Measurements from ENCODE around the gene SIPA1L3. TPM values are rescaled to one million over a fixed set of nuclear protein-coding genes. Genes with fewer than 3 reads are reported as not detected.

SIPA1L3 gene
- total RNA-seq, 1 donor from 2014 or later, result 27.1 TPM

- intact Hi-C loops (cut with DNase I), result loop anchor here (5.0 to 10.0 kb wide), 2 partner anchors 324 to 482 kb away; partner anchors contain the start of genes GGN and SPRED3
- H3K27ac ChIP-seq, result no peak overlapping the region
- no peak for DNase-seq (ENCODE audit: low spot score in 2 of 2)
- H3K9me3 ChIP-seq, result no peaks in the 10 kb centered on the region
- no peak overlapping the region for H3K4me3 ChIP-seq
- no peaks in the 10 kb centered on the region for H3K36me3 ChIP-seq
- peaks cover 0 to 4% of the 10 kb centered on the region in 2 donors for H3K4me1 ChIP-seq
- TF ChIP-seq CTCF (IDR thresholded peaks at IDR 0.05), result no peak
- no peaks in the 10 kb centered on the region for H3K27me3 ChIP-seq
Observed at GRCh38 chr19:37903096-37903495, 3.9 kb upstream of the SIPA1L3 start.

- peaks cover 0 to 4% of the 10 kb centered on the region in 2 donors for H3K4me1 ChIP-seq
- DNase-seq (ENCODE audit: low spot score in 2 of 2), result no peak
- H3K9me3 ChIP-seq, result no peaks in the 10 kb centered on the region
- H3K4me3 ChIP-seq, result peak within 1 kb of the TSS; percentile 68 to 99
- no peak for TF ChIP-seq CTCF (IDR thresholded peaks at IDR 0.05)
- intact Hi-C loops (cut with DNase I), result loop anchor here (10.0 kb wide), 1 partner anchor 479 kb away; the partner anchor contains the start of genes GGN and SPRED3
- no peaks in the 10 kb centered on the region for H3K27me3 ChIP-seq
- H3K36me3 ChIP-seq, result no peaks in the 10 kb centered on the region
- H3K27ac ChIP-seq, result peak within 1 kb of the TSS in 1 of 2 donors; percentile 58
Observed at GRCh38 chr19:37905946-37906868, 801 bp upstream of the SIPA1L3 start, which contains the start of gene WDR87. TSS of gene WDR87 (minus strand) at chr19:37906594. CDS start at chr19:37898239, 8,355 bp downstream.

- H3K4me3 ChIP-seq, result peak overlapping the region; percentile 68 to 99
- H3K4me1 ChIP-seq, result peaks cover 0 to 4% of the 10 kb centered on the region in 2 donors
- no peak for DNase-seq (ENCODE audit: low spot score in 2 of 2)
- H3K27me3 ChIP-seq, result no peaks in the 10 kb centered on the region
- H3K27ac ChIP-seq, result no peak overlapping the region
- H3K36me3 ChIP-seq, result no peaks in the 10 kb centered on the region
- no peaks in the 10 kb centered on the region for H3K9me3 ChIP-seq
- intact Hi-C loops (cut with DNase I), result loop anchor here (1.0 to 10.0 kb wide), 2 partner anchors 96 to 477 kb away; partner anchors contain the start of genes GGN and SPRED3
- no peak for TF ChIP-seq CTCF (IDR thresholded peaks at IDR 0.05)
Observed at GRCh38 chr19:37907735-37908455, 887 bp downstream of the SIPA1L3 start.

- H3K4me1 ChIP-seq, result peaks cover 0 to 4% of the 10 kb centered on the region in 2 donors
- no peaks in the 10 kb centered on the region for H3K36me3 ChIP-seq
- H3K4me3 ChIP-seq, result no peak overlapping the region
- TF ChIP-seq CTCF (IDR thresholded peaks at IDR 0.05), result no peak
- H3K27ac ChIP-seq, result no peak overlapping the region
- no peaks in the 10 kb centered on the region for H3K9me3 ChIP-seq
- no peak for DNase-seq (ENCODE audit: low spot score in 2 of 2)
- intact Hi-C loops (cut with DNase I), result loop anchor here (10.0 kb wide), 1 partner anchor 475 kb away; the partner anchor contains the start of genes GGN and SPRED3
- no peaks in the 10 kb centered on the region for H3K27me3 ChIP-seq
Observed at GRCh38 chr19:37909661-37910199, 2.7 kb downstream of the SIPA1L3 start.

GRCh38 chr19:37914908-37915307 is 7.9 kb downstream of the SIPA1L3 start:
- intact Hi-C loops (cut with DNase I), result no loop called here
- no peak for TF ChIP-seq CTCF (IDR thresholded peaks at IDR 0.05)
- Histone ChIP-seq H3K36me3 (no peaks in the 10 kb centered on the region), H3K9me3 (no peaks in the 10 kb centered on the region), H3K4me3 (no peak overlapping the region), H3K27ac (no peak overlapping the region), H3K4me1 (no peaks in the 10 kb centered on the region), H3K27me3 (no peaks in the 10 kb centered on the region)
- DNase-seq (ENCODE audit: low spot score in 2 of 2), result no peak
